PFSK-1 (cell line): ENCODE measurements around the gene PA2G4.

Experiments
- FOXP2 ChIP-seq: optimal IDR thresholded peaks from 2 replicates; pipeline ENCODE3; 2011; ENCODE audit warnings: borderline replicate concordance, control low read depth, inconsistent platforms; ENCODE audit not compliant: insufficient read depth; ENCODE audit errors: extremely low read length, extremely low read depth
- POLR2AphosphoS5 ChIP-seq: IDR thresholded peaks from 2 replicates; pipeline ENCODE4 v1.6.1; 2012; ENCODE audit warnings: low read depth, mild to moderate bottlenecking, control low read depth, low read length, moderate library complexity
- SIN3A ChIP-seq: IDR thresholded peaks from 2 replicates; pipeline ENCODE4 v1.6.1; 2012; ENCODE audit warnings: mild to moderate bottlenecking, low read length, moderate library complexity, borderline replicate concordance; ENCODE audit not compliant: insufficient read depth
- TAF1 ChIP-seq: IDR thresholded peaks from 2 replicates; pipeline ENCODE4 v1.6.1; 2012; ENCODE audit warnings: low read length, control low read depth, borderline replicate concordance; ENCODE audit not compliant: insufficient read depth
- TF ChIP-seq, protein P1 (sequence below), 2 experiments: IDR thresholded peaks; 2 replicates each; pipeline versions ENCODE4 v1.6.1 to v1.8.0; 2011 to 2012; ENCODE audit warnings: low read depth in 2 of 2, low read length in 2 of 2, control low read depth in 1 of 2, inconsistent platforms in 1 of 2, mild to moderate bottlenecking in 1 of 2, moderate library complexity in 1 of 2; ENCODE audit not compliant: insufficient read depth in 1 of 2

Gene PA2G4

DNA sequence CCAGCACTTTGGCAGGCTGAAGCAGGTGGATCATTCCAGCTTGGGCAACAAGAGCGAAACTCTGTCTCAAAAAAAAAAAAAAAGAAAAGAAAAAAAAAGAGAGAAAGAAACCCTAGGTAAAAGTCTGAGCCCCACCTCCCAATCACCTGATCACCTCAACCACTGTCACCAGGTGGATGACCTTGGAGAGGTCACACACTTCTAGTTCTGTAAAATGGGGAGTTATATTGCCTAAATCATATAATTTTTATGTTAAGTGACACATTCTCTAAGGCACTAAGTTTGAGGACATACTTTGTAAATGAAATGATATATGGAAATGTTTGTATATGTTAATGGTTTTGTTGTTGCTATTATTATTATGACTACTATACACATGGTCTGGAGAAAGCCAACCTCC, 25.9 kb upstream of the PA2G4 start:
- TF ChIP-seq, protein P1, sequence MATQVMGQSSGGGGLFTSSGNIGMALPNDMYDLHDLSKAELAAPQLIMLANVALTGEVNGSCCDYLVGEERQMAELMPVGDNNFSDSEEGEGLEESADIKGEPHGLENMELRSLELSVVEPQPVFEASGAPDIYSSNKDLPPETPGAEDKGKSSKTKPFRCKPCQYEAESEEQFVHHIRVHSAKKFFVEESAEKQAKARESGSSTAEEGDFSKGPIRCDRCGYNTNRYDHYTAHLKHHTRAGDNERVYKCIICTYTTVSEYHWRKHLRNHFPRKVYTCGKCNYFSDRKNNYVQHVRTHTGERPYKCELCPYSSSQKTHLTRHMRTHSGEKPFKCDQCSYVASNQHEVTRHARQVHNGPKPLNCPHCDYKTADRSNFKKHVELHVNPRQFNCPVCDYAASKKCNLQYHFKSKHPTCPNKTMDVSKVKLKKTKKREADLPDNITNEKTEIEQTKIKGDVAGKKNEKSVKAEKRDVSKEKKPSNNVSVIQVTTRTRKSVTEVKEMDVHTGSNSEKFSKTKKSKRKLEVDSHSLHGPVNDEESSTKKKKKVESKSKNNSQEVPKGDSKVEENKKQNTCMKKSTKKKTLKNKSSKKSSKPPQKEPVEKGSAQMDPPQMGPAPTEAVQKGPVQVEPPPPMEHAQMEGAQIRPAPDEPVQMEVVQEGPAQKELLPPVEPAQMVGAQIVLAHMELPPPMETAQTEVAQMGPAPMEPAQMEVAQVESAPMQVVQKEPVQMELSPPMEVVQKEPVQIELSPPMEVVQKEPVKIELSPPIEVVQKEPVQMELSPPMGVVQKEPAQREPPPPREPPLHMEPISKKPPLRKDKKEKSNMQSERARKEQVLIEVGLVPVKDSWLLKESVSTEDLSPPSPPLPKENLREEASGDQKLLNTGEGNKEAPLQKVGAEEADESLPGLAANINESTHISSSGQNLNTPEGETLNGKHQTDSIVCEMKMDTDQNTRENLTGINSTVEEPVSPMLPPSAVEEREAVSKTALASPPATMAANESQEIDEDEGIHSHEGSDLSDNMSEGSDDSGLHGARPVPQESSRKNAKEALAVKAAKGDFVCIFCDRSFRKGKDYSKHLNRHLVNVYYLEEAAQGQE (IDR thresholded peaks at IDR 0.05; ENCODE audit: insufficient read depth in 1 of 2, low read depth in 2 of 2, low read length in 2 of 2) = no peak
- TF ChIP-seq POLR2AphosphoS5 (no peak), TAF1 (no peak), FOXP2 (no peak), SIN3A (no peak)

DNA sequence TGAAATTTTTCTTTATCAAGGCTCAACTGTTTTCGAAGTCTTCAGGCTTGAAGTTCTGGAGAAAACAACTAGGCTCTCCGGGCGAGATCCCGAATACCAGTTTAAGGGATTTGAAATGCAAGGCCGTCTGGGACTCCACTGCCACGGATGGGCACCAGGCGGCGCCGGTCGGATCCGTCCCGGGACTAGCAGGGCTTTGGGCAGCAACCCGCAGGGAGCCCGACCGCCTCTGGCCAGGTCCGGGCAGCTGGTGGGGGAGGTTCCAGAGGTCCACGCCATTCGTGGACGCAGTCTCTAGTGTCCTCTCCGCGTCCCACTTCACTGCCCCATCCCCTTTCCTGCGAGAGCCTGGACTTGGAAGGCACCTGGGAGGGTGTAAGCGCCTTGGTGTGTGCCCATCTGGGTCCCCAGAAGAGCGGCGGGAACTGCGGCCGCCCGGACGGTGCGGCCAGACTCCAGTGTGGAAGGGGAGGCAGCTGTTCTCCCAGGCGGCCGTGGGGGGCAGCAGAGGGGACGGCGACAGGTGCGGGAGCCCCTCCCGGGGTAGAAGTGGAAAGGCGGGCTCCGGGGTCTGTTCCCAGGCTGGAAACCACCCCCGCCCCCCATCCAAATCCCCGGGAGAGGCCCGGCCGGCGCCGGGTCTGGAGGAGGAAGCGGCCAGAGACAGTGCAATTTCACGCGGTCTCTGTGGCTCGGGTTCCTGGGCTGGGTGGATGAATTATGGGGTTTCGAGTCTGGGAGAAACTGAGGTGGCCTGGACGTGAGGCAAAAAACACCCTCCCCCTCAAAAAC, 25.2 kb upstream of the PA2G4 start:
- TF ChIP-seq FOXP2 (no peak), POLR2AphosphoS5 (peak; percentile 27; the same call in 1 of the 2 replicates), TAF1 (no peak)
- TF ChIP-seq, protein P1 (IDR thresholded peaks at IDR 0.05; ENCODE audit: insufficient read depth in 1 of 2, low read depth in 2 of 2, low read length in 2 of 2) = no peak

DNA sequence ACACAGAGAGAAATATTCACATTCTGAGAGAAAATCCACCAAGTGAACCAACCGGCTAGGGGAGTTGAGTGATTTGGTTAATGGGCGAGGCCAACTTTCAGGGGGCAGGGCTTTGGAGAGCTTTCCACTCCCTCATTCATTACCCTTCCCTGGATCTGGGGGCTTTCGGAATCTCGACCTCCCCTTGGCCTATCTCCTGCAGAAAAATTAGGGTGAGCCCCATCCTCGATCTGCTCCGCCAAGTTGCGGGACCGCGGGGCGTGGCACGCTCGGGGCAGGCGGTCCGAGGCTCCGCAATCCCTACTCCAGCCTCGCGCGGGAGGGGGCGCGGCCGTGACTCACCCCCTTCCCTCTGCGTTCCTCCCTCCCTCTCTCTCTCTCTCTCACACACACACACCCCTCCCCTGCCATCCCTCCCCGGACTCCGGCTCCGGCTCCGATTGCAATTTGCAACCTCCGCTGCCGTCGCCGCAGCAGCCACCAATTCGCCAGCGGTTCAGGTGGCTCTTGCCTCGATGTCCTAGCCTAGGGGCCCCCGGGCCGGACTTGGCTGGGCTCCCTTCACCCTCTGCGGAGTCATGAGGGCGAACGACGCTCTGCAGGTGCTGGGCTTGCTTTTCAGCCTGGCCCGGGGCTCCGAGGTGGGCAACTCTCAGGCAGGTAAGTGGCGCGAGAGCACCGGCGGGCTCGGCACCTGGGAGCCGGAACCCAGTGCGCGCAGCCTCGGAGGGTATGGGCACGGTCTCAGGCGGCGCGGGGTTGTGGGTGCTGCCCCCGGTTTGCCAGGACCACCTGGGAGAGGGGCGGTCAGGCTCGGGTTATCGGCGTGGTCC, 24.4 kb upstream of the PA2G4 start, which contains the start of gene ERBB3:
Gene ERBB3 (plus strand): TSS at position 443 of the 833 bp plus-strand sequence. CDS start 136 bp downstream, at position 579.
- TF ChIP-seq TAF1 = no peak
- TF ChIP-seq FOXP2 = peak; percentile 18
- TF ChIP-seq SIN3A = no peak
- TF ChIP-seq, protein P1 (IDR thresholded peaks at IDR 0.05; ENCODE audit: insufficient read depth in 1 of 2, low read depth in 2 of 2, low read length in 2 of 2) = no peak
- no peak for TF ChIP-seq POLR2AphosphoS5

DNA sequence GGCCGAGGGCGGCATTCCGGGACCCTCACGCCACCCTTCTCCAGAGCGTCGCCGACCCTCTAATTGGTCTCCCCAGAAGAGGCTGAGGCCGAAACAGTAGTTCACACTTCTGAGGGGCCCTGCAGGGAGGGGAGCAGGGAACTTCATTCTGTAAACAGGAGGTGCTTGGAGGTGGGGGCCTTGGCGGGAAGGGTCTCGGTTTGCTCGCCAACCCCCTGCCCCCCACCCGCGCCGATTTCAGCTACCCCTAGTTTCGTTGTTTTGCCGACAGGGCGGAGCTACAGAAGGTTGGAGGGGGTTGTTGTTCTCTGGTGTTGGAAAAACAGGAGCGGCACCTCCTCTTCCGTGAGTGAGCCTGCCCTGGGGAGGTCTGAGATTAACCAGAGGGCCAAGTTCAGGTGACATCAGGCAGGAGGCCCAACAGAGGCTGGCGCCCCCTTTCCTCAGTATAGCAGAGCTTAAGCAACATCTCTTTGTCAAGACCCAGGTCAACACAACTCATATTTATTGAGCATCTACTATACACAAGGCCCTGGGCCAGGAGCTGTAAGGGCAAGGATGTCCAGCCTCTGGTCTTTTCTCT, 23.7 kb upstream of the PA2G4 start:
- TF ChIP-seq FOXP2 (no peak), SIN3A (no peak), POLR2AphosphoS5 (no peak), TAF1 (no peak)
- TF ChIP-seq, protein P1 (IDR thresholded peaks at IDR 0.05; ENCODE audit: insufficient read depth in 1 of 2, low read depth in 2 of 2, low read length in 2 of 2) = no peak
